ENCODE results near the gene RELT.
A peak's percentile ranks its signal among the peaks of the same experiment; 100 is the strongest.

The RELT gene

DNA sequence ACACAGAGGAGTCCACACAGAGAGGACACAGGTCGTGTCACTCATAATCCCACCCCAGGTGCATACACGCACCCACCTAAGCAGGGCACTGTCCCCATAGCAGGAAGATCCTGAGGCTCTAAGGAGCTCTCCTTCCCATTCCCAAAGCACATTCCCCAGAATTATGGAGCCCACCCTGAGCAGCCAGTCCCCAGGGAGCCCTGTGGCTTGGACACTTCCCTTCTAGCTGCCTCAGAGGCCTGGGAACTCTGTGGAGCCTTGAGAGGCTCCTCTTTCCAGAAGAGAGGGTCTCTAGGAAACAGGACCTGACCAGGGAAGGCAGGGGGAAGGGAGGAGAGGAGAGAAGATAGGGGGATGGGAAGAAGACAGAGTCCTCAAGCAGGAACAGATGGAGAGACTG, 38.4 kb upstream of the RELT start:
- Histone ChIP-seq H3K27ac (ENCODE audit: low read length) (no peak overlapping the region), H3K9me3 (ENCODE audit: insufficient read depth, low read depth, low read length) (no peaks in the 10 kb centered on the region), H3K9ac (ENCODE audit: low read depth, low read length) (no peak overlapping the region), H3K36me3 (ENCODE audit: insufficient read depth, low read depth, low read length) (no peaks in the 10 kb centered on the region), H3K4me1 (ENCODE audit: insufficient read depth, low read length) (peaks cover 11% of the 10 kb centered on the region; the same call in 1 of the 2 replicates), H3K4me3 (ENCODE audit: low read length) (no peak overlapping the region), H3K27me3 (ENCODE audit: insufficient read depth, low read length) (peaks cover 59% of the 10 kb centered on the region)

DNA sequence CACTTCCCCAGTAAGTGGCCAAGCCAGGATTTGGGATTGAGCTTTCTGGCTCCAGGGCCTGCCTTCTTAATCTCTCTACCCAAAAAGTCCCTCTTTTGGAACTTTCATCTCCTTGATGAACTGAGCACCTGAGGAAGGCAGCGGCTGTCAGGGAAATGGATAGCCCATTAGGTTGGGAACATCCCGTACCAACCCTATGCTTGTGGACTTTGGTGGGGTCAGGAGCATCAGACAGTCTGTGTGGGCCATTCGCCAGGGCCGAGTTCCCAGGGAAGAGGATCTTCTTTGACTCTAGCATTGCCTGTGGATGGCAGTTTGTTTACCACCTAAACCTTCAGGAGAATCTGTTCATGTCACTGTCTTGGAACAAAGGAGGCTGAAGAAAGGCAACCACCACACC, 37.9 kb upstream of the RELT start:
- Histone ChIP-seq H3K27me3 (ENCODE audit: insufficient read depth, low read length) (peaks cover 57% of the 10 kb centered on the region), H3K27ac (ENCODE audit: low read length) (no peak overlapping the region), H3K9ac (ENCODE audit: low read depth, low read length) (no peak overlapping the region), H3K9me3 (ENCODE audit: insufficient read depth, low read depth, low read length) (no peaks in the 10 kb centered on the region), H3K4me1 (ENCODE audit: insufficient read depth, low read length) (peaks cover 9% of the 10 kb centered on the region; the same call in 1 of the 2 replicates), H3K4me3 (ENCODE audit: low read length) (no peak overlapping the region), H3K36me3 (ENCODE audit: insufficient read depth, low read depth, low read length) (no peaks in the 10 kb centered on the region)

DNA sequence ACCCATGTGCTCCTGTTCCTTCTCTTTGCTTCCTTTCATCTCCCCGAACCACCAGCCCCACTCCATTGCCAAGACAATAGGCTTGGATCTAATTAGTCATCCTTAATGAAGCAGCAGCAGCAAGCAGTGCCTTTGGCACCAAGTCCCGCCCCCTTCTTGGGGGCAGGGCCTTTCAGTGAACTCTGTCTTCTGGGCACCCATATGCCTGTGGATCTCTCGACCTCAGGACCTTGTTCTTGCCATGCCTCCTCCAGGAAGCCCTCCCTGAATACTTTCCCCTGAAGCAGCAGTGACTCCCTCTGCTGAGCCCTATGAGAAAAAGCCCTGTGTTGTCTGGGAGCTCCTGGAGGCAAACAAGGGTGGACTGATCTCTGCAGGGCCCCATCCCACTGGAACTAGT, 36.0 kb upstream of the RELT start:
- Histone ChIP-seq H3K27ac (ENCODE audit: low read length) (no peak overlapping the region), H3K4me1 (ENCODE audit: insufficient read depth, low read length) (peaks cover 2% of the 10 kb centered on the region; the same call in 1 of the 2 replicates), H3K4me3 (ENCODE audit: low read length) (no peak overlapping the region), H3K36me3 (ENCODE audit: insufficient read depth, low read depth, low read length) (no peaks in the 10 kb centered on the region), H3K27me3 (ENCODE audit: insufficient read depth, low read length) (peaks cover 50% of the 10 kb centered on the region), H3K9ac (ENCODE audit: low read depth, low read length) (no peak overlapping the region), H3K9me3 (ENCODE audit: insufficient read depth, low read depth, low read length) (no peaks in the 10 kb centered on the region)

DNA sequence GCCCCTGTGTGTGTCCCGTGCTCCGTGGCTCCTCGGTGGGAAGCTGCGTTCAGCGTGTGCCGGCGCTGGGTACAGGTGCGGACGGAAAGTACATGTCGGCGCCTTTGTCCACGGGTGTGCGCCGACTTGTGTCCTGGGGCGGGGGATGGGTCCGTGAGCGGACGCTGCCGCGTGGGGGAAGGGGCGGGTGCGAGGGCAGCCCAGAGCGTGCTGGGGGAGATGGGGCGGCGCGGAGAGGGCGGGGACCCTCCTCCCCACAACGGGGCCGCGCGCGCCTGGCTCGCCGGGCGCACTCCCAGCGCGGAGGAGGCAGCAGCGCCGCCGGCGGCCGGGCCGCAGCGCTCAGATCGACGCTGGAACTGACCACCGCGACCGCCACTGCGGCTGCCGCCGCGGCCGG, 33.6 kb upstream of the RELT start:
- H3K4me3 ChIP-seq (ENCODE audit: low read length): peak overlapping the region; percentile 67
- peaks cover 38% of the 10 kb centered on the region for H3K27me3 ChIP-seq (ENCODE audit: insufficient read depth, low read length)
- H3K36me3 ChIP-seq (ENCODE audit: insufficient read depth, low read depth, low read length): no peaks in the 10 kb centered on the region
- no peak overlapping the region for H3K27ac ChIP-seq (ENCODE audit: low read length)
- H3K4me1 ChIP-seq (ENCODE audit: insufficient read depth, low read length): no peaks in the 10 kb centered on the region
- H3K9ac ChIP-seq (ENCODE audit: low read depth, low read length): no peak overlapping the region
- H3K9me3 ChIP-seq (ENCODE audit: insufficient read depth, low read depth, low read length): no peaks in the 10 kb centered on the region

DNA sequence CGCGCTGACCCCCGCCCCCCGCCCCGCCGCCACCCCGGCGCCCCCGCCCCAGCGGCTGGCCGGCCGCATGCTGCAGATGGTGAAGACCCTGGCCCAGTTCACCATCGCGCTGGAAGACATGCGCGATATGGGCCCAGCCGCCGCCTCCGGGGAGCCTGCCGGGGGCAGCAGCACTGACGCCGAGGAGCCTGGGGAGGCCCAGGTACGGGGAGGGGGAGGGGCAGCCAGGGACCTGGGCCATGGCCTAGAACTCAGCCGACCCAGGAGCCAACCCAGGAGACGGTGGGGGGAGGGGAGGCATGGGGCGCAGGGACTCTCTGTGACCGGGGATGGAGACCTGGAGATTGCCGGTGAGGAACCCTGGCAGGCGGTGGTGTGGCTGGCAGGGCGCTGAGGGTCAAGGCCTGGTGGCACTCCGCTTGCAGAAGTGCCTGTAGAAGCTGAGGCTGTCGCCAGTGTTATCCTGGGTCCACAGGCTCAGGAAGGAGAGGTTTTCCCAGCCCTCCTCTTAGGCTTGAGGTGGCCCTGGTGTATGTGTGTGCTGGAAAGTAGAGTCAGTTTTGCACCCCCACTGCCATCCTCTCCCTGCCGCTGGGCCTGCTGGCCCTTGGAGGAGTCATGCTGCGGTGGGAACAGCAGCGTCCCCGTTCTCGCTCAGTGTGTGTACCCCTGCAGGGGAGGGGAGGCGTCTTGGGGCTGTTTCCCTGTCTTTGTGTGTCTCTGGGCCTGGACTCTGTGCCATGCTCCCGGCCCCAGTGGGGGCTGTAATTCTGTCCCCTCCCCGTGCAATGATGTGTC, 32.9 kb upstream of the RELT start:
- H3K27ac ChIP-seq (ENCODE audit: low read length): no peak overlapping the region
- H3K9ac ChIP-seq (ENCODE audit: low read depth, low read length): no peak overlapping the region
- peak overlapping the region; percentile 57; the same call in 1 of the 2 replicates for H3K4me3 ChIP-seq (ENCODE audit: low read length)
- no peaks in the 10 kb centered on the region for H3K4me1 ChIP-seq (ENCODE audit: insufficient read depth, low read length)
- H3K27me3 ChIP-seq (ENCODE audit: insufficient read depth, low read length): peaks cover 38% of the 10 kb centered on the region
- no peaks in the 10 kb centered on the region for H3K36me3 ChIP-seq (ENCODE audit: insufficient read depth, low read depth, low read length)
- H3K9me3 ChIP-seq (ENCODE audit: insufficient read depth, low read depth, low read length): no peaks in the 10 kb centered on the region

DNA sequence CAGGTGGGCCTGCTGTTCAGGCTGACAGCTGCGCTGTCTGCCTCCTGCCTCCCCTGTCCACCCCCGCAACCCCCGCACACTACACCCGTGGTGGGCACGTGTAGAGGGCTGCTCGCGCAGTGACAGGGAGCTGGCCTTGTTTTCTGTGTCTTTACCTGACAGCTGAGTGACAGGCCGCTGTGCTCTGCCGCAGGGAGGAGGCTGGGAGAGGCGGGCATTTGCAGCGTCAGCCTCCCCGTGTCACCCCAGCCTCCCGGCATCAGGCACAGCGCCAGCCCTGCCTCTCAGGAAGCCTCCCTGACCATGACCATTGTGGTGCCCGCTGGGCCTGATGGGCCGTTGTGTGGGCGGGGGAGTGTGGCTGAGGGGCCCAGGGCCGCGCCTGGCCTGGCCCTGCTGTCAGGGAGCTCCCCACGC, 32.0 kb upstream of the RELT start:
- Histone ChIP-seq H3K27ac (ENCODE audit: low read length) (no peak overlapping the region), H3K27me3 (ENCODE audit: insufficient read depth, low read length) (peaks cover 38% of the 10 kb centered on the region), H3K4me3 (ENCODE audit: low read length) (no peak overlapping the region), H3K9me3 (ENCODE audit: insufficient read depth, low read depth, low read length) (no peaks in the 10 kb centered on the region), H3K4me1 (ENCODE audit: insufficient read depth, low read length) (no peaks in the 10 kb centered on the region), H3K9ac (ENCODE audit: low read depth, low read length) (no peak overlapping the region), H3K36me3 (ENCODE audit: insufficient read depth, low read depth, low read length) (no peaks in the 10 kb centered on the region)

DNA sequence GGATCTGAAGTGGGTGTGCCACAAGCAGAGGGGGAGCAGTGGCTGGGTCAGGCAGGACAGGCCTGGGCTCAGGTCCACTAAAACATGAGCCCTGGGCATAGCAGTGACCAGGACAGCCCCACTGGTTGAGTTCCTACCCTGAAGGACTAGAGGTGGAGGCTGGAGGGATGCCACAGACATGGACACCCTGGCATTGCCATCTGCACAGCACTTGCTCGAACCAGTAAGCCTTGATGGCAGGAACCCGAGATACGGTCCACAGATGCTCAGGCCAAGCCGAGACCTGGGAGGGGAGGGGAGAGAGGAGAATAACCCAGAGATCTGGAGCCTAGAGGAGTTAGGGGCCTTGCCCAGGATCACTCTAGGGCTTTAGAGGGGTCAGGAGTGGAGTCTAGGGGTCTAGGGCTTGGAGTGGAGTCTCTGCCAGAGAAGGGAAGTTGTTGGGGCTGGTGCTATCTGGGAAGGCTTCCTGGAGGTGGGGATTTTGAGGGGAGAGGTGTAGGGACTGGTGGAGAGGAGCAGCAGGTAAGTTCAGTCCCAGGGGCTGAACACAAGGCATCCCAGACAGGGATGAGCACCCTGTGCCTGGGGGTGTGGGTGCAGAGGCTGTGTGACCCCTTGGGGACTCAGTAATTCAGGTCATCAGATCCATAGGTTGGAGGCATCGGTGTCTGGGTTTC, 30.6 kb upstream of the RELT start:
- Histone ChIP-seq H3K9ac (ENCODE audit: low read depth, low read length) (no peak overlapping the region), H3K36me3 (ENCODE audit: insufficient read depth, low read depth, low read length) (no peaks in the 10 kb centered on the region), H3K4me3 (ENCODE audit: low read length) (no peak overlapping the region), H3K27ac (ENCODE audit: low read length) (no peak overlapping the region), H3K27me3 (ENCODE audit: insufficient read depth, low read length) (peaks cover 35% of the 10 kb centered on the region), H3K4me1 (ENCODE audit: insufficient read depth, low read length) (no peaks in the 10 kb centered on the region), H3K9me3 (ENCODE audit: insufficient read depth, low read depth, low read length) (no peaks in the 10 kb centered on the region)

DNA sequence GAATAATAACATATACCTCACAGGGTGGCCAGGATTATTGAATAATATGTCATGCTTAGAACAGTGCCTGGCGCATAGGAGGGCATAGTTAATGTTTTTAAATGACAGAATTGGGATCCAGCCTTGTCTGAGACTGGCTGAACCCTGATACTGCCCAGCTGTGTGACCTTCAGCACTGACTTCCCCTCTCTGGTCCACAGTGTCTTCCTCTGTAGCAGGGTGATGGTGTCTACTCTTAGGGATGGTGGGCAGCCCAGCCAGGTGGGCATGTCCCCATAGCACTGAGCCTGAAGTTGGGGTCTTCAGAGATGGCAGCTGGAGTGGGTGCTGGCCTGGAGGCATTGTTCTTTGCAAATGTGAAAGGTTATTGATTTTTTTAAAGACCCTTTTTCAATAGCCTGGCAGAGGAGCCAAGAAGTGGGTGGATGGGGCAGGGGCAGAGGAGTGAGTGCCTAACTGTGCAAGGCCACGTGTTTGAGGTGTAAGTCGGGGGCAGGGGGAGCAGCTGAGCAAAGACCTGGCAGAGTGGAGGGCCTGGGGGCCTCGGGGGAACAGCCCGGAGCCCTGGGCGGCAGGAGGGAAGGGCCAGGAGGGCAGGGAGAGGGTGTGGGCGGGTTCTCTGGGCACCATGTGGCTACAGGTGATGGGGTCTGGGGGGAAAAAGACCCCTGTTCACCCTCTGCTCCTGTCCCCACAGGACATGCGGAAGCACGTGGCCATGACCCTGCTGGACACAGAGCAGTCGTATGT, 29.8 kb upstream of the RELT start:
- H3K4me3 ChIP-seq (ENCODE audit: low read length): no peak overlapping the region
- H3K9ac ChIP-seq (ENCODE audit: low read depth, low read length): no peak overlapping the region
- peaks cover 28% of the 10 kb centered on the region for H3K27me3 ChIP-seq (ENCODE audit: insufficient read depth, low read length)
- H3K27ac ChIP-seq (ENCODE audit: low read length): no peak overlapping the region
- H3K9me3 ChIP-seq (ENCODE audit: insufficient read depth, low read depth, low read length): no peaks in the 10 kb centered on the region
- no peaks in the 10 kb centered on the region for H3K36me3 ChIP-seq (ENCODE audit: insufficient read depth, low read depth, low read length)
- H3K4me1 ChIP-seq (ENCODE audit: insufficient read depth, low read length): no peaks in the 10 kb centered on the region

DNA sequence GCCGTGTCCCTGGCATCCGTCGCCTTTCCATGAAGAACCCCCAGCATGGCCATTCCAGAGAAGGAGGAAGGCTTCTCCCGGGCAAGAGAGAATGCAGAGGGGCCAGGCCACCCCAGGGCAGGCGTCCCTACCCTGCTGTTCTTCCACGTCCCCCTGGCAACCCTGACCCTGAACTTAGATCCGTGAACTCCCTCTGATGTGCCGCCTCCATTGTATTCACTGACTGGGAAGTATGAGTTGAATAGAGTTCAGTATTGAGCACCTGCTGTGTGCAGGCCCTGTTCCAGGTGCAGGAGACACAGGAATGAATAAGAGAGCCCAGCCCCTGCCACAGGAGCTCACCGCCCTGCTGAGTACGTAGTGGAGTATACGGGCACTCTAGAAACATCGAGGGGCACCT, 29.1 kb upstream of the RELT start:
- no peak overlapping the region for H3K27ac ChIP-seq (ENCODE audit: low read length)
- no peak overlapping the region for H3K9ac ChIP-seq (ENCODE audit: low read depth, low read length)
- H3K27me3 ChIP-seq (ENCODE audit: insufficient read depth, low read length): peaks cover 21% of the 10 kb centered on the region
- no peaks in the 10 kb centered on the region for H3K9me3 ChIP-seq (ENCODE audit: insufficient read depth, low read depth, low read length)
- H3K36me3 ChIP-seq (ENCODE audit: insufficient read depth, low read depth, low read length): no peaks in the 10 kb centered on the region
- no peaks in the 10 kb centered on the region for H3K4me1 ChIP-seq (ENCODE audit: insufficient read depth, low read length)
- H3K4me3 ChIP-seq (ENCODE audit: low read length): no peak overlapping the region

DNA sequence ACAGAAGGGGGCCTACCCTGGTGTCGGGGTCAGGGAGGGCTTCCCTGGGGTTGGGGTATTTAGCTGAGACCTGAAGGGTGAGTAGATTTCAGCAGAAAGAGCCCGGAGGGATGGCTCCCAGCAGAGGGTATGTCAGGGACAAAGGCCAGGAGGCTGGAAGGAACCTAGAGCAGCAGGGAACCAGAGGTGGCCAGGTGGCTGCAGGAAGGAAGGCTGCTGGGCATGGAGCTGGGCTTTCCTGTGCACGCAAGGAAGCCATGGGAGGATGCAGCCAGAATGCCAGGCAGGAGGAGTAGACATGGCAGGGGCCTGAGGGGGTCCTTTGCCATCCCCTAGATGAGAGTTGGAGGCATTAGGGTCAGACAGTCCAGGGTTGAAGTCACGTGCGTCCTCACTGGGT, 27.4 kb upstream of the RELT start:
- H3K9ac ChIP-seq (ENCODE audit: low read depth, low read length): no peak overlapping the region
- no peaks in the 10 kb centered on the region for H3K9me3 ChIP-seq (ENCODE audit: insufficient read depth, low read depth, low read length)
- no peaks in the 10 kb centered on the region for H3K36me3 ChIP-seq (ENCODE audit: insufficient read depth, low read depth, low read length)
- no peak overlapping the region for H3K27ac ChIP-seq (ENCODE audit: low read length)
- H3K4me1 ChIP-seq (ENCODE audit: insufficient read depth, low read length): no peaks in the 10 kb centered on the region
- H3K27me3 ChIP-seq (ENCODE audit: insufficient read depth, low read length): peaks cover 6% of the 10 kb centered on the region; the same call in 1 of the 2 replicates
- no peak overlapping the region for H3K4me3 ChIP-seq (ENCODE audit: low read length)

DNA sequence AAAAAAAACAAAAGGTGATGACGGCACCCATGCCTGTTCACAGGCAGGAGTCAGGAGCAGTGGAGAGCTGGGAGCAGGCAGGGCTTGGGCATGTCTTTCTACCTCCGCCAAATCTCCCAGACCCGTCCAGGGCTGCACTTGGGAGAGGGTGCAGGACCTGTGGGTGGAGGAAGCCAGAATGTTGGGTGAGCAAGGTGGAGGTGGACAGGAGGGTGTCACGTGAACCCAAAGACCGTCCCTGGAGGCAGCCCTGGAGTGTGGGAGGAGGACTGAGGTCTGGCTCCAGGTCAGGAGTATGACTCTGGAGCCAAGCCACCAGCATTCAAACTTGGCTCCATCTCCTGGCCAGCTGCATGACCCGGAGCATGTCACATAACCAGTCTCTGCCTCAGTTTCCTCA, 26.6 kb upstream of the RELT start:
- Histone ChIP-seq H3K4me1 (ENCODE audit: insufficient read depth, low read length) (no peaks in the 10 kb centered on the region), H3K27ac (ENCODE audit: low read length) (no peak overlapping the region), H3K27me3 (ENCODE audit: insufficient read depth, low read length) (no peaks in the 10 kb centered on the region; the same call in 1 of the 2 replicates), H3K9ac (ENCODE audit: low read depth, low read length) (no peak overlapping the region), H3K4me3 (ENCODE audit: low read length) (no peak overlapping the region), H3K36me3 (ENCODE audit: insufficient read depth, low read depth, low read length) (no peaks in the 10 kb centered on the region), H3K9me3 (ENCODE audit: insufficient read depth, low read depth, low read length) (no peaks in the 10 kb centered on the region)
